HEK293 (cell line): ENCODE data around the gene MDM4.
A peak's percentile ranks its signal among the peaks of the same experiment; 100 is the strongest.

ENCODE experiments used
- BCL11B ChIP-seq: fragments of 450-650 bp; formaldehyde crosslinking; IDR thresholded peaks from 2 replicates; pipeline ENCODE4 v1.5.1; 2016; ENCODE audit warnings: low read depth, missing biosample characterization, missing genetic modification characterization
- HOXA7 ChIP-seq: sonication (generic); formaldehyde crosslinking; IDR thresholded peaks from 2 replicates; pipeline ENCODE4 v1.8.1; 2022; ENCODE audit warnings: missing genetic modification reagents, borderline replicate concordance
- HOXC10 ChIP-seq: sonication (generic); formaldehyde crosslinking; IDR thresholded peaks from 2 replicates; pipeline ENCODE4 v1.8.1; 2023; ENCODE audit warnings: mild to moderate bottlenecking, missing genetic modification reagents
- MYNN ChIP-seq: fragments of 450-650 bp; formaldehyde crosslinking; IDR thresholded peaks from 2 replicates; pipeline ENCODE4 v1.5.1; 2016; ENCODE audit warnings: missing biosample characterization, missing genetic modification characterization, borderline replicate concordance
- SCRT1 ChIP-seq: fragments of 450-650 bp; formaldehyde crosslinking; IDR thresholded peaks from 2 replicates; pipeline ENCODE4 v1.5.1; 2016; ENCODE audit warnings: missing biosample characterization, missing genetic modification characterization, borderline replicate concordance
- ZBTB20 ChIP-seq: fragments of 450-650 bp; formaldehyde crosslinking; IDR thresholded peaks from 2 replicates; pipeline ENCODE4 v1.5.1; 2016; ENCODE audit warnings: missing biosample characterization, missing genetic modification characterization
- ZBTB48 ChIP-seq: fragments of 450-650 bp; formaldehyde crosslinking; IDR thresholded peaks from 2 replicates; pipeline ENCODE4 v1.5.1; 2016; ENCODE audit warnings: missing biosample characterization, missing genetic modification characterization
- ZEB2 ChIP-seq: fragments of 450-650 bp; formaldehyde crosslinking; IDR thresholded peaks from 2 replicates; pipeline ENCODE4 v1.5.1; 2016; ENCODE audit warnings: missing biosample characterization, missing genetic modification characterization
- ZFP41 ChIP-seq: fragments of 450-650 bp; formaldehyde crosslinking; IDR thresholded peaks from 2 replicates; pipeline ENCODE4 v1.5.1; 2016; ENCODE audit warnings: missing biosample characterization, missing genetic modification characterization, borderline replicate concordance
- ZNF121 ChIP-seq: fragments of 450-650 bp; formaldehyde crosslinking; IDR thresholded peaks from 2 replicates; pipeline ENCODE4 v1.5.1; 2016; ENCODE audit warnings: missing biosample characterization, missing genetic modification characterization
- ZNF16 ChIP-seq: fragments of 450-650 bp; formaldehyde crosslinking; IDR thresholded peaks from 2 replicates; pipeline ENCODE4 v1.5.1; 2016; ENCODE audit warnings: low read depth, missing biosample characterization, missing genetic modification characterization
- ZNF214 ChIP-seq: fragments of 450-650 bp; formaldehyde crosslinking; IDR thresholded peaks from 2 replicates; pipeline ENCODE4 v1.5.1; 2017; ENCODE audit warnings: missing biosample characterization, mild to moderate bottlenecking, missing genetic modification characterization, borderline replicate concordance
- ZNF341 ChIP-seq: fragments of 450-650 bp; formaldehyde crosslinking; IDR thresholded peaks from 2 replicates; pipeline ENCODE4; 2016; ENCODE audit warnings: low read depth, missing biosample characterization, missing genetic modification characterization
- ZNF514 ChIP-seq: fragments of 450-650 bp; formaldehyde crosslinking; IDR thresholded peaks from 2 replicates; pipeline ENCODE4 v1.5.1; 2016; ENCODE audit warnings: missing biosample characterization, missing genetic modification characterization
- ZNF571 ChIP-seq: fragments of 450-650 bp; formaldehyde crosslinking; IDR thresholded peaks from 2 replicates; pipeline ENCODE4 v1.5.0; 2017; ENCODE audit warnings: missing biosample characterization, missing genetic modification characterization
- ZNF596 ChIP-seq: fragments of 450-650 bp; IDR thresholded peaks from 2 replicates; pipeline ENCODE4 v1.5.0; 2018; ENCODE audit warnings: missing biosample characterization, mild to moderate bottlenecking, missing genetic modification characterization, moderate library complexity
- ZNF621 ChIP-seq: fragments of 450-650 bp; formaldehyde crosslinking; IDR thresholded peaks from 2 replicates; pipeline ENCODE4 v1.5.1; 2017; ENCODE audit warnings: missing biosample characterization, missing genetic modification characterization
- ZNF747 ChIP-seq: fragments of 450-650 bp; formaldehyde crosslinking; IDR thresholded peaks from 2 replicates; pipeline ENCODE4 v1.5.1; 2016; ENCODE audit warnings: missing biosample characterization, missing genetic modification characterization
- ZNF777 ChIP-seq: fragments of 450-650 bp; formaldehyde crosslinking; IDR thresholded peaks from 2 replicates; pipeline ENCODE4 v1.5.1; 2017; ENCODE audit warnings: missing biosample characterization, missing genetic modification characterization, borderline replicate concordance
- TF ChIP-seq, protein P1 (sequence below): fragments of 450-650 bp; formaldehyde crosslinking; conservative IDR thresholded peaks from 2 replicates; pipeline ENCODE4 v1.5.1; 2016; ENCODE audit warnings: low read depth, missing biosample characterization, missing genetic modification characterization
- TF ChIP-seq, protein P2 (sequence below): fragments of 450-650 bp; formaldehyde crosslinking; IDR thresholded peaks from 2 replicates; pipeline ENCODE4 v1.5.1; 2016; ENCODE audit warnings: missing biosample characterization, missing genetic modification characterization
- TF ChIP-seq, protein P3 (sequence below): fragments of 450-650 bp; formaldehyde crosslinking; IDR thresholded peaks from 2 replicates; pipeline ENCODE4 v1.5.1; 2016; ENCODE audit warnings: missing biosample characterization, missing genetic modification characterization, borderline replicate concordance
- TF ChIP-seq, protein P4 (sequence below): fragments of 450-650 bp; formaldehyde crosslinking; IDR thresholded peaks from 2 replicates; pipeline ENCODE4 v1.5.1; 2016; ENCODE audit warnings: missing biosample characterization, missing genetic modification characterization
- TF ChIP-seq, protein P5 (sequence below): fragments of 450-650 bp; formaldehyde crosslinking; IDR thresholded peaks from 2 replicates; pipeline ENCODE4 v1.5.1; 2016; ENCODE audit warnings: missing biosample characterization, missing genetic modification characterization
- TF ChIP-seq, protein P6 (sequence below): fragments of 450-650 bp; formaldehyde crosslinking; IDR thresholded peaks from 2 replicates; pipeline ENCODE4 v1.5.1; 2016; ENCODE audit warnings: missing biosample characterization, missing genetic modification characterization
- TF ChIP-seq, protein P7 (sequence below): fragments of 450-650 bp; formaldehyde crosslinking; IDR thresholded peaks from 2 replicates; pipeline ENCODE4 v1.5.1; 2016; ENCODE audit warnings: missing biosample characterization, missing genetic modification characterization

Gene MDM4

DNA sequence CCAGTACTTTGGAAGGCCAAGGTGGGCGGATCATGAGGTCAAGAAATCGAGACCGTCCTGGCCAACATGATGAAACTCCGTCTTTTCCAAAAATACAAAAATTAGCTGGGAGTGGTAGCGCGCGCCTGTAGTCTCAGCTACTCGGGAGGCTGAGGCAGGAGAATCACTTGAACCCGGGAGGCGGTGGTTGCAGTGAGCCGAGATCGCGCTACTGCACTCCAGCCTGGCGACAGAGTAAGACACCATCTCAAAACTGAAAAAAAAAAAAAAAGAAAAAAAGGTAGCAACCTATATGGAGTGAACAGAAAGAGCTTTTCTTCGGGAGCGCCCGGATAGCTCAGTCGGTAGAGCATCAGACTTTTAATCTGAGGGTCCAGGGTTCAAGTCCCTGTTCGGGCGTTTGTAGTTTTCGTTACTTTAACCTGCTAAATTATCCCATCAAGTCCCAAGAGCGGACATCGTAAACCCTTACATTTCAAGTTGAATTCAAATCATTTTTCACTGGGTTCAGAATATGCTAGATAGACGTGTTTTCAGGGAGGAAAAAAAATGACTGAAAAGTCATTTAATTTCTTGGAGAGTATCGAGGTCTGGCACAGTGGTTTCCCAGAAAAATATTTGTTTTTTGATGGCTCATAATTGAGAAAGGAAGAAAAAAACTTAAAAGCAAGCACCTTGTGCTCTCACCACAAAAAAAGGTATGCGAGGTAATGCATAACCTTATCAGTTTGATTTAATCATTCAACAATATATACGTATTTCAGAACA, 9.8 kb upstream of the MDM4 start (continued):
- TF ChIP-seq, protein P1, sequence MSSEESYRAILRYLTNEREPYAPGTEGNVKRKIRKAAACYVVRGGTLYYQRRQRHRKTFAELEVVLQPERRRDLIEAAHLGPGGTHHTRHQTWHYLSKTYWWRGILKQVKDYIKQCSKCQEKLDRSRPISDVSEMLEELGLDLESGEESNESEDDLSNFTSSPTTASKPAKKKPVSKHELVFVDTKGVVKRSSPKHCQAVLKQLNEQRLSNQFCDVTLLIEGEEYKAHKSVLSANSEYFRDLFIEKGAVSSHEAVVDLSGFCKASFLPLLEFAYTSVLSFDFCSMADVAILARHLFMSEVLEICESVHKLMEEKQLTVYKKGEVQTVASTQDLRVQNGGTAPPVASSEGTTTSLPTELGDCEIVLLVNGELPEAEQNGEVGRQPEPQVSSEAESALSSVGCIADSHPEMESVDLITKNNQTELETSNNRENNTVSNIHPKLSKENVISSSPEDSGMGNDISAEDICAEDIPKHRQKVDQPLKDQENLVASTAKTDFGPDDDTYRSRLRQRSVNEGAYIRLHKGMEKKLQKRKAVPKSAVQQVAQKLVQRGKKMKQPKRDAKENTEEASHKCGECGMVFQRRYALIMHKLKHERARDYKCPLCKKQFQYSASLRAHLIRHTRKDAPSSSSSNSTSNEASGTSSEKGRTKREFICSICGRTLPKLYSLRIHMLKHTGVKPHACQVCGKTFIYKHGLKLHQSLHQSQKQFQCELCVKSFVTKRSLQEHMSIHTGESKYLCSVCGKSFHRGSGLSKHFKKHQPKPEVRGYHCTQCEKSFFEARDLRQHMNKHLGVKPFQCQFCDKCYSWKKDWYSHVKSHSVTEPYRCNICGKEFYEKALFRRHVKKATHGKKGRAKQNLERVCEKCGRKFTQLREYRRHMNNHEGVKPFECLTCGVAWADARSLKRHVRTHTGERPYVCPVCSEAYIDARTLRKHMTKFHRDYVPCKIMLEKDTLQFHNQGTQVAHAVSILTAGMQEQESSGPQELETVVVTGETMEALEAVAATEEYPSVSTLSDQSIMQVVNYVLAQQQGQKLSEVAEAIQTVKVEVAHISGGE (tag by site-specific recombination) = peak; percentile 11; the same call in 1 of the 2 replicates
- no peak for TF ChIP-seq HOXA7 (CRISPR knock-in tag)
- TF ChIP-seq ZNF341 (tag by site-specific recombination) = no peak
- TF ChIP-seq ZNF121 (tag by site-specific recombination) = 0 out of 2 replicates have a peak, but pooled peaks have one; percentile 29
- TF ChIP-seq, protein P2, sequence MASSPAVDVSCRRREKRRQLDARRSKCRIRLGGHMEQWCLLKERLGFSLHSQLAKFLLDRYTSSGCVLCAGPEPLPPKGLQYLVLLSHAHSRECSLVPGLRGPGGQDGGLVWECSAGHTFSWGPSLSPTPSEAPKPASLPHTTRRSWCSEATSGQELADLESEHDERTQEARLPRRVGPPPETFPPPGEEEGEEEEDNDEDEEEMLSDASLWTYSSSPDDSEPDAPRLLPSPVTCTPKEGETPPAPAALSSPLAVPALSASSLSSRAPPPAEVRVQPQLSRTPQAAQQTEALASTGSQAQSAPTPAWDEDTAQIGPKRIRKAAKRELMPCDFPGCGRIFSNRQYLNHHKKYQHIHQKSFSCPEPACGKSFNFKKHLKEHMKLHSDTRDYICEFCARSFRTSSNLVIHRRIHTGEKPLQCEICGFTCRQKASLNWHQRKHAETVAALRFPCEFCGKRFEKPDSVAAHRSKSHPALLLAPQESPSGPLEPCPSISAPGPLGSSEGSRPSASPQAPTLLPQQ (tag by site-specific recombination) = peak; percentile 31; the same call in 1 of the 2 replicates
- no peak for TF ChIP-seq ZNF571
- TF ChIP-seq, protein P3, sequence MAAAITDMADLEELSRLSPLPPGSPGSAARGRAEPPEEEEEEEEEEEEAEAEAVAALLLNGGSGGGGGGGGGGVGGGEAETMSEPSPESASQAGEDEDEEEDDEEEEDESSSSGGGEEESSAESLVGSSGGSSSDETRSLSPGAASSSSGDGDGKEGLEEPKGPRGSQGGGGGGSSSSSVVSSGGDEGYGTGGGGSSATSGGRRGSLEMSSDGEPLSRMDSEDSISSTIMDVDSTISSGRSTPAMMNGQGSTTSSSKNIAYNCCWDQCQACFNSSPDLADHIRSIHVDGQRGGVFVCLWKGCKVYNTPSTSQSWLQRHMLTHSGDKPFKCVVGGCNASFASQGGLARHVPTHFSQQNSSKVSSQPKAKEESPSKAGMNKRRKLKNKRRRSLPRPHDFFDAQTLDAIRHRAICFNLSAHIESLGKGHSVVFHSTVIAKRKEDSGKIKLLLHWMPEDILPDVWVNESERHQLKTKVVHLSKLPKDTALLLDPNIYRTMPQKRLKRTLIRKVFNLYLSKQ (tag by site-specific recombination) = no peak
- 0 out of 2 replicates have a peak, but pooled peaks have one; percentile 58 for TF ChIP-seq MYNN (tag by site-specific recombination)
- peak; percentile 18; the same call in 1 of the 2 replicates for TF ChIP-seq BCL11B (tag by site-specific recombination)
- TF ChIP-seq ZNF596 (tag by site-specific recombination) = no peak
- TF ChIP-seq ZNF214 (tag by site-specific recombination) = no peak
- TF ChIP-seq ZNF621 (tag by site-specific recombination) = no peak
- TF ChIP-seq, protein P4, sequence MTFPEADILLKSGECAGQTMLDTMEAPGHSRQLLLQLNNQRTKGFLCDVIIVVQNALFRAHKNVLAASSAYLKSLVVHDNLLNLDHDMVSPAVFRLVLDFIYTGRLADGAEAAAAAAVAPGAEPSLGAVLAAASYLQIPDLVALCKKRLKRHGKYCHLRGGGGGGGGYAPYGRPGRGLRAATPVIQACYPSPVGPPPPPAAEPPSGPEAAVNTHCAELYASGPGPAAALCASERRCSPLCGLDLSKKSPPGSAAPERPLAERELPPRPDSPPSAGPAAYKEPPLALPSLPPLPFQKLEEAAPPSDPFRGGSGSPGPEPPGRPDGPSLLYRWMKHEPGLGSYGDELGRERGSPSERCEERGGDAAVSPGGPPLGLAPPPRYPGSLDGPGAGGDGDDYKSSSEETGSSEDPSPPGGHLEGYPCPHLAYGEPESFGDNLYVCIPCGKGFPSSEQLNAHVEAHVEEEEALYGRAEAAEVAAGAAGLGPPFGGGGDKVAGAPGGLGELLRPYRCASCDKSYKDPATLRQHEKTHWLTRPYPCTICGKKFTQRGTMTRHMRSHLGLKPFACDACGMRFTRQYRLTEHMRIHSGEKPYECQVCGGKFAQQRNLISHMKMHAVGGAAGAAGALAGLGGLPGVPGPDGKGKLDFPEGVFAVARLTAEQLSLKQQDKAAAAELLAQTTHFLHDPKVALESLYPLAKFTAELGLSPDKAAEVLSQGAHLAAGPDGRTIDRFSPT = no peak
- TF ChIP-seq ZFP41 (tag by site-specific recombination) = peak; percentile 32; the same call in 1 of the 2 replicates
- no peak for TF ChIP-seq ZNF16 (tag by site-specific recombination)
- TF ChIP-seq ZNF747 (tag by site-specific recombination) = no peak
- TF ChIP-seq, protein P5, sequence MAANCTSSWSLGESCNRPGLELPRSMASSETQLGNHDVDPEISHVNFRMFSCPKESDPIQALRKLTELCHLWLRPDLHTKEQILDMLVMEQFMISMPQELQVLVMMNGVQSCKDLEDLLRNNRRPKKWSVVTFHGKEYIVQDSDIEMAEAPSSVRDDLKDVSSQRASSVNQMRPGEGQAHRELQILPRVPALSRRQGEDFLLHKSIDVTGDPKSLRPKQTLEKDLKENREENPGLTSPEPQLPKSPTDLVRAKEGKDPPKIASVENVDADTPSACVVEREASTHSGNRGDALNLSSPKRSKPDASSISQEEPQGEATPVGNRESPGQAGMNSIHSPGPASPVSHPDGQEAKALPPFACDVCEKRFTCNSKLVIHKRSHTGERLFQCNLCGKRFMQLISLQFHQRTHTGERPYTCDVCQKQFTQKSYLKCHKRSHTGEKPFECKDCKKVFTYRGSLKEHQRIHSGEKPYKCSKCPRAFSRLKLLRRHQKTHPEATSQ (tag by site-specific recombination) = no peak
- TF ChIP-seq, protein P6, sequence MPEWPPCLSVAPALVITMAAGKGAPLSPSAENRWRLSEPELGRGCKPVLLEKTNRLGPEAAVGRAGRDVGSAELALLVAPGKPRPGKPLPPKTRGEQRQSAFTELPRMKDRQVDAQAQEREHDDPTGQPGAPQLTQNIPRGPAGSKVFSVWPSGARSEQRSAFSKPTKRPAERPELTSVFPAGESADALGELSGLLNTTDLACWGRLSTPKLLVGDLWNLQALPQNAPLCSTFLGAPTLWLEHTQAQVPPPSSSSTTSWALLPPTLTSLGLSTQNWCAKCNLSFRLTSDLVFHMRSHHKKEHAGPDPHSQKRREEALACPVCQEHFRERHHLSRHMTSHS (tag by site-specific recombination) = no peak
- TF ChIP-seq HOXC10 (CRISPR knock-in tag) = no peak
- TF ChIP-seq, protein P7, sequence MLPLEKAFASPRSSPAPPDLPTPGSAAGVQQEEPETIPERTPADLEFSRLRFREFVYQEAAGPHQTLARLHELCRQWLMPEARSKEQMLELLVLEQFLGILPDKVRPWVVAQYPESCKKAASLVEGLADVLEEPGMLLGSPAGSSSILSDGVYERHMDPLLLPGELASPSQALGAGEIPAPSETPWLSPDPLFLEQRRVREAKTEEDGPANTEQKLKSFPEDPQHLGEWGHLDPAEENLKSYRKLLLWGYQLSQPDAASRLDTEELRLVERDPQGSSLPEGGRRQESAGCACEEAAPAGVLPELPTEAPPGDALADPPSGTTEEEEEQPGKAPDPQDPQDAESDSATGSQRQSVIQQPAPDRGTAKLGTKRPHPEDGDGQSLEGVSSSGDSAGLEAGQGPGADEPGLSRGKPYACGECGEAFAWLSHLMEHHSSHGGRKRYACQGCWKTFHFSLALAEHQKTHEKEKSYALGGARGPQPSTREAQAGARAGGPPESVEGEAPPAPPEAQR = peak; percentile 76; the same call in 1 of the 2 replicates
- peak; percentile 36; the same call in 1 of the 2 replicates for TF ChIP-seq ZBTB48 (tag by site-specific recombination)
- peak; percentile 69 for TF ChIP-seq ZEB2 (tag by site-specific recombination)
- peak; percentile 40; the same call in 1 of the 2 replicates for TF ChIP-seq ZBTB20 (tag by site-specific recombination)
- TF ChIP-seq ZNF514 (tag by site-specific recombination) = no peak
- no peak for TF ChIP-seq ZNF777
- no peak for TF ChIP-seq SCRT1 (tag by site-specific recombination)
